Measurements from ENCODE around the gene EPX.

Gene EPX

GRCh38 chr17:58186591-58186990 is 5.9 kb upstream of the EPX start:
- DNase-seq, result no peak

DNA sequence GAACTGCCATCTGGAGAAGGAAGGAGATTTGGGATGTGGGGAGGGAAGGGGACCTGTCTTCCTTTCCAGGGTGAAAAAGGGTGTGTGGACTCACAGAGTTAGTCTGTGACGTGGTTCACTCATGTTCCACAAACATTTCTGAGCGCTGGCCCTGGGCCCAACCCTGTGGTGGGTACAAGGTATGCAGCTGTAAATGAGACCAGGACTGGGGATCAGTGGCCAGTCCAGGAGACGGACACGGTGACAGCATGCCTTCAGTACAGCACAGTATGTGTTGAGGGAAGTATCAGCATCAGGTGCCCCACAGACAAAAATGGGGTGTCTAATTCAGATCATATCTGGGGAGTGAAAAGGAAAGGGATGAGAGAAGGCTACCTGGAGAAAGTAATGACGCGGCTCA is 5.5 kb upstream of the EPX start:
- DNase-seq, result no peak

- DNase-seq, result no peak
These were observed 4.9 kb upstream of the EPX start for GRCh38 chr17:58187675-58188074.

GRCh38 chr17:58189436-58190146 is 2.9 kb upstream of the EPX start:
- DNase-seq, result peak; percentile 64

- peak; percentile 12 for DNase-seq
These were observed 1.2 kb upstream of the EPX start for GRCh38 chr17:58191241-58191896.

DNA sequence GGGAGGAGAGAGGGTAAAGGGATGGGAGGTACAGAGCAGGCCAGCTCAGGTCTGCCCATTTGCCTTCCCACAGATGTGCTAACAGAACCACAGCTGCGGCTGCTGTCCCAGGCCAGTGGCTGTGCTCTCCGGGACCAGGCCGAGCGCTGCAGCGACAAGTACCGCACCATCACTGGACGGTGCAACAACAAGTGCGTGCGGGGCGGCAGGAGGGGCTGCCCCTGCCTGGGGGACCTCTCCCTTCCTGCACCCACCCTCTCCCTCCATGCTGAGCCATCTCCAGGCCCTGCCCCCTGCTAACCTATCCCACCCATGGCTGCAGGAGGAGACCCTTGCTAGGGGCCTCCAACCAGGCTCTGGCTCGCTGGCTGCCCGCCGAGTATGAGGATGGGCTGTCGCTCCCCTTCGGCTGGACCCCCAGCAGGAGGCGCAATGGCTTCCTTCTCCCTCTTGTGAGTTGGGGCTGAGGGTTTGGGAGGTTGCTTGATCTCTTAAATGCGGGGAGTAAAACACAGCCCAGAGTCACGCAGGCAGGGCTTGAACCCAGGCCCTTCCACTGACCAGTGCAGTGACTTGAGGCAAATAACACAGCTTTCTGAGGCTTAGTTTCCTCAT is 1.2 kb downstream of the EPX start:
- DNase-seq, result no peak

DNA sequence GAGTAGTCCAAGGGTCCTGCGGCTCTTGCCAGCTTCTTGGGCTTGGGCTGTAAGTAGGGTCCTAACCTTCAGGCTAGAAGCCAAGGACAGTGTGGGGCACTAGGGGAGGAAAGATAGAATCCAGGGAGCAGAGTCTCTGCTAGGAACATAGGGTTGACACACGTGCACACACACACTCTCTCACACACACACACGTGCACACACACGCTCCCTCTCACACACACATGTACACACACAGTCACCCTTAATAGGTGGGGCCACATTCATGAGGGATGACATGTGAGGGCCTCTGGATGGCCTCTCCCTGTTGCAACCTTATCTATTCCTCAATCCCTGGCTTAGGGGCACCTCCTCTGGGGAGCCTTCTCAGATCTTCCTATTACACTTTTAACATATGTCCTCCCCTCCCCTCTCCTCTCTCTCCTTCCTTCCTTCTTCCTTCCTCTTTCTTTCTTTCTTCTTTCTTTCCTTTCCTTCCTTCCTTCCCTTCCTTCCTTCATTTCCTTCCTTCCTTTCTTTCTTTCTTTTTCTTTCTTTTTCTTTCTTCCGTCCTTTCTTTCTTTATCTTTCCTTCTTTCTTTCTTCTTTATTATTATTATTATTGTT is 3.1 kb downstream of the EPX start:
- DNase-seq, result peak; percentile 28

DNA sequence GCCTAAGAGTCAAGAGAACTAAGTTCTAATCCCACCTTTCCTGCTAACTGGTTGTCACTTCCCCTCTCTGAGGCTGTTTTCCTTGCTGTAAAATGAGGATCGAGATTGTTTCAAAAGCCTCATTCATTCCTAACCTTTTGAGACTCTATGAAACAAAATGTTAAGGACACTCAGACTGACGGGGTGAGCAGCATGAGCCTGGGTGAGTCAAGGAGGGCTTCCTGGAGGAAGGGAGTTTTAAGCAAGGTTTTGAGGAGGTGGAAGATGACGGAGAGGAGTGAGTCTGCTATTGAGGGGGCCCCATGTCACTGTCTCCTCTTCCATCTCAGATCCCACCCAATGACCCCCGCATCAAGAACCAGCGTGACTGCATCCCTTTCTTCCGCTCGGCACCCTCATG is 4.1 kb downstream of the EPX start:
- no peak for DNase-seq

DNA sequence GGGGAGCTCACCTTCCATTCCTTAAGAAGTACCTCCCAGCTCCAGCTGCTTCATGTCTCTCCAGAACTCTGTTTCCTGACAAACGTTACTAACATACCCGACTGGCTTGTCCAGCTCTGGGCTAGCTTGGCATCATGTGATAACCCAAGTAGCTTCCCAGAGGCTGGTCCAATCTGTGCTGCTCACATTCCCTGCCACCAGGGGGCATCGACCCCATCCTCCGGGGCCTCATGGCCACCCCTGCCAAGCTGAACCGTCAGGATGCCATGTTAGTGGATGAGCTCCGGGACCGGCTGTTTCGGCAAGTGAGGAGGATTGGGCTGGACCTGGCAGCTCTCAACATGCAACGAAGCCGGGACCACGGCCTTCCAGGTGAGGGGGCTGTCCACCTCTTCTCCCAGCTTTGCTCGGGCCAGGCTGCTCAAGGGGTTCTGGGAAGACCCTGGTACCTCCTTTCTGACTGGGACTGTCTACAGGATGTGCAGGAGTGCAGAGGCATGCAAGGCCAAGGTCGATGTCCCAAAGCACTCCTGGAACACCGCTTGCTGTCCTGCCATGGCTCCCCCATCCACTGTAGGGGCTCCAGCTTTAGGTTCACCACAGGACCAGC is 7.6 kb downstream of the EPX start:
- peak; percentile 75 for DNase-seq

DNA sequence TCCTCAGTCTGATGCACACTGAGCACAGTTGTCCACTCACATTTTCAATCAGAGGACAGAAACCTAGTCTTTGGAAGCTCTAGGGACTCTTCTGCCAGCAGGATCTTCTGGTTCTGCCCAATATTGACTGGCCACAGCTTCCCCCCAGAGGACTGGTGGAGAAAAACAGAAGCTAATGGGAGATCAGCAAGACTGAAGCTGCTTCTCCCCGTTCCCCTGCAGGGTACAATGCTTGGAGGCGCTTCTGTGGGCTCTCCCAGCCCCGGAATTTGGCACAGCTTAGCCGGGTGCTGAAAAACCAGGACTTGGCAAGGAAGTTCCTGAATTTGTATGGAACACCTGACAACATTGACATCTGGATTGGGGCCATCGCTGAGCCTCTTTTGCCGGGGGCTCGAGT is 10.3 kb downstream of the EPX start:
- DNase-seq, result no peak

GRCh38 chr17:58204796-58205195 is 12.3 kb downstream of the EPX start:
- DNase-seq, result no peak

- no peak for DNase-seq
These were observed 13.4 kb downstream of the EPX start for GRCh38 chr17:58205936-58206335.

- no peak for DNase-seq
These were observed 14.9 kb downstream of the EPX start for GRCh38 chr17:58207451-58207850.

GRCh38 chr17:58208344-58208743 is 15.8 kb downstream of the EPX start:
- DNase-seq, result no peak

GRCh38 chr17:58210922-58211321 is 18.4 kb downstream of the EPX start:
- no peak for DNase-seq

- DNase-seq, result peak; percentile 67
These were observed 23.2 kb downstream of the EPX start for GRCh38 chr17:58215685-58216084.

DNA sequence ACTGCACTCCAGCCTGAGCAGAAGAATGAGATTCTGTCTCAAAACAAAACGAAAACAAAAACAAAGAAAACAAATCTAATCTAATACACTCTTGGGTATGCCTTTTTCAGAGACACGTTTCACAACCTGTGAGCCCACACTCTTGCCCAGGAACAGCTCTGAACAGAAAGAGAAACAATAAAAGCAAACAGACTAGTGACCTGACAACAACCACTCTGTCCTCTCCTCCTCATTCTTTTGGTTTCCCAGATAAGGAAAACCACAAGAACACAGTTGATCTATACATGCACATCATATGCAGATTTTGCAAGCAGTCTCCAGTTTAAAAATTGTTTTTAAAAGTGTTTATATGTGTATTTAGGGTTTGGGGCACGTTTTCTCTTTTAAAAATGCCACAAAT is 25.2 kb downstream of the EPX start:
- DNase-seq, result peak; percentile 84

GRCh38 chr17:58219007-58219788 is 26.7 kb downstream of the EPX start, which contains the start of gene MKS1:
Gene MKS1, minus strand, starts transcription at chr17:58219255. Its CDS starts 25 bp downstream, at chr17:58219230.
- DNase-seq, result peak; percentile 98

- DNase-seq, result peak; percentile 54
These were observed 27.3 kb downstream of the EPX start for GRCh38 chr17:58219789-58220183.

DNA sequence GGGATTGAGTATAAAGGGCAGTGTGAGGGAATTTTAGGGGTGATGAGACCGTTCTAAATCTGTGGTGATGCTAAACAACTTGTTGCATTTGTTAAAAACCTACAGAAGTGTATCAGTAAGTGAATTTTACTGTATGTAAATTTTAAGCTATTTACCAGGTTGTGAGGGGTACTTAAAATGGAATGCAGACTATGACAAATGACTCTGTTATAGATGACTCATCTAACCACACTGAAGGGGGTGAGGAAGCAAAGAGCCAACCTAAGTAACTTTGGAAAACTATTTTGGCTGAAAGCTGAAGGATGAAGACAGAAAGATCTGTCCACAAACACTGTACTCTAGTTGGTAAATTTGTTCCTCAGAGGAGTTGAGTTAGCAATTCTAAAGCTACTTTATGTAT is 31.8 kb downstream of the EPX start:
- DNase-seq, result peak; percentile 63

- no peak for DNase-seq
These were observed 35.2 kb downstream of the EPX start for GRCh38 chr17:58227733-58228132.

DNA sequence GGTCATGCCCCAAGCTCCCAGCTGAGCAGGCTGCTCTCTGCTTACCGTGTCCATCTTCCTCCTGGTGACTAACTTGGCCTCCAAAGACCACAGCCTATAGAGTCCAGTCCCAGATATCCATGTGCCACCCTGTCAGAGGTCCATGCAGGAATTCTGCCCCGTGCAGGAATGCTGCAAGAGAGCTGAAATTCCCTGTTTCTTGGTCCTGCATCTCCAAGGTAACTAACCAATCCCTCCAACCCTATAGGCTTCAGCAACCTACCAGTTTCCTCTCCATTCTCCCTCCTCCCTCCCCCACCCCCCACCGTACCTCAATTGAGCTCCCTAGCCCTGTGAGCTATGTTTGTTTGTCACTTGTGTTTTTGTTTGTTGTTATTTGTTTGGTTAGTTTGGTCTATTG is 36.2 kb downstream of the EPX start:
- no peak for DNase-seq

GRCh38 chr17:58229384-58229783 is 36.9 kb downstream of the EPX start:
- DNase-seq, result no peak
